Measurements from ENCODE around the gene MLLT10.

The MLLT10 gene

GRCh38 chr10:21742740-21743412 lies 208.8 kb downstream of the MLLT10 start:
- POLR2A ChIA-PET (ENCODE audit: low non-redundant PET): no interaction called here
- DNase-seq (ENCODE audit: low spot score): no peak
- no peak overlapping the region for H3K27ac ChIP-seq
- TF ChIP-seq, protein P1, sequence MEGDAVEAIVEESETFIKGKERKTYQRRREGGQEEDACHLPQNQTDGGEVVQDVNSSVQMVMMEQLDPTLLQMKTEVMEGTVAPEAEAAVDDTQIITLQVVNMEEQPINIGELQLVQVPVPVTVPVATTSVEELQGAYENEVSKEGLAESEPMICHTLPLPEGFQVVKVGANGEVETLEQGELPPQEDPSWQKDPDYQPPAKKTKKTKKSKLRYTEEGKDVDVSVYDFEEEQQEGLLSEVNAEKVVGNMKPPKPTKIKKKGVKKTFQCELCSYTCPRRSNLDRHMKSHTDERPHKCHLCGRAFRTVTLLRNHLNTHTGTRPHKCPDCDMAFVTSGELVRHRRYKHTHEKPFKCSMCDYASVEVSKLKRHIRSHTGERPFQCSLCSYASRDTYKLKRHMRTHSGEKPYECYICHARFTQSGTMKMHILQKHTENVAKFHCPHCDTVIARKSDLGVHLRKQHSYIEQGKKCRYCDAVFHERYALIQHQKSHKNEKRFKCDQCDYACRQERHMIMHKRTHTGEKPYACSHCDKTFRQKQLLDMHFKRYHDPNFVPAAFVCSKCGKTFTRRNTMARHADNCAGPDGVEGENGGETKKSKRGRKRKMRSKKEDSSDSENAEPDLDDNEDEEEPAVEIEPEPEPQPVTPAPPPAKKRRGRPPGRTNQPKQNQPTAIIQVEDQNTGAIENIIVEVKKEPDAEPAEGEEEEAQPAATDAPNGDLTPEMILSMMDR (conservative IDR thresholded peaks at IDR 0.05; ENCODE audit: low read depth): no peak
- CTCF ChIA-PET: no interaction called here

DNA sequence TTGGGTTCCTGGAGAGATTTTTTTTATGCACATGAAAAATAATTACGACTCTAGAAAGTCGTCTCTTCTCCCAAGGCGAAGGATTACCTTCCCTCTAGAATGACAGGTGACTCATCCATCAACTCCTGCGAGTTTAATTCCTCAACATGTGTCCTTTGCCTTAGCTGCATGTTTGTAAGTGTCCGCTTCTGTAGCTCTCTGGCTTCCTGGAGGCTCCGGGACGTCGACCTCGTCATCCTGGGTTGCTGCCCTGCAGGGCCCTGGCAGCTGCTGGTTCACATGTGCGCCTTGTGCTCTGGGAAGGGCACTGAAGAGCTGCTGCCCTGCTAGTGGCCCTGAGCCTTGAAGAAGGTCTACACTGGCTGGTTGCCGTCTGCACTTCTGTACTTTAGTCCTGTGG lies 210.2 kb downstream of the MLLT10 start:
- TF ChIP-seq, protein P1 (conservative IDR thresholded peaks at IDR 0.05; ENCODE audit: low read depth): no peak
- POLR2A ChIA-PET (ENCODE audit: low non-redundant PET): interaction anchor here (0.5 kb wide), 1 partner anchor 48 kb away, joined by 5 read pairs; no protein-coding TSS in a partner anchor
- CTCF ChIA-PET: interaction anchor here (0.8 kb wide), 1 partner anchor 87 kb away, joined by 3 read pairs; no protein-coding TSS in a partner anchor
- H3K27ac ChIP-seq: no peak overlapping the region
- no peak for DNase-seq (ENCODE audit: low spot score)

- TF ChIP-seq, protein P1 (conservative IDR thresholded peaks at IDR 0.05; ENCODE audit: low read depth): no peak
- DNase-seq (ENCODE audit: low spot score): no peak
- POLR2A ChIA-PET (ENCODE audit: low non-redundant PET): no interaction called here
- no peak overlapping the region for H3K27ac ChIP-seq
- CTCF ChIA-PET: interaction anchor here (0.6 kb wide), 1 partner anchor 208 kb away, joined by 4 read pairs; no protein-coding TSS in a partner anchor
These were observed 212.1 kb downstream of the MLLT10 start for GRCh38 chr10:21746118-21746517.

DNA sequence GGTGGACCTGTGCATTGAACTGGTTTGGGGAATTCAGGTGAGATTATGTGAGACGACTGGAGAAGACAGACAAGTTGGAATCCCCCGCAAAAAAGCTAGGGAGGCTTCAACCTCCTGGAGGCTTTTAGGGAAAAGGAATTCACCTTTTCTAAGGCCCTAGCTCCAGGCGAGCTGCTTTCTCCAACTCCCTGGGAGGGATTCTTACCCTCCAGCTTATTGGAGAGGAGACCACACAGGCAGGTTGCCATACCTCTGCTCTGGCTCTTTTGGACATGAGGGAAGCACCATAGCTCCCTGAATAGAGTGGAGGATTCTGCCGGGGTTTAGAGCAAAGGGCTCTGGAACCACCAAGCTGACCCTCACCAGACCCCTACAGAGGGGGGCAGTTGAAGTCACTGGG lies 213.8 kb downstream of the MLLT10 start:
- POLR2A ChIA-PET (ENCODE audit: low non-redundant PET): no interaction called here
- CTCF ChIA-PET: interaction anchor here (0.8 kb wide), 1 partner anchor 16 kb away, joined by 3 read pairs; no protein-coding TSS in a partner anchor
- DNase-seq (ENCODE audit: low spot score): no peak
- TF ChIP-seq, protein P1 (conservative IDR thresholded peaks at IDR 0.05; ENCODE audit: low read depth): no peak
- no peak overlapping the region for H3K27ac ChIP-seq

DNA sequence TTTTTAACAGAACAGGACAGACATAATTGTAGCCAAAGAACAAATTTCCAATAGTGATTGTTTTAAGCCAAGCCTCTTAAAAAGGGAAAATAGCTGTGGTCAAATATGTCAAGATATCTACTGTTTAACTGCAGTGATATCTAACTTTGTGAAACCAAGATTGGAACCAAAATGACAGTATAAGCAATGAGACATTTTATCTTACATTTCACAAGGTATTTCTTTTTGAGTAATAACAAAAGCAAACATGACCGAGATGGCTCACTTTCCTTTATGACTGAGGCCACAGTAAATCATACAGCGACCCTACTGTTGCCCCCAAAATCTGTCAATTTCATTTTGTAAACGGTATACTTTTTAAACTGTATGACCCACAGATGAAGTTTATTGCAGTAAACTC lies 215.8 kb downstream of the MLLT10 start:
- CTCF ChIA-PET: no interaction called here

DNA sequence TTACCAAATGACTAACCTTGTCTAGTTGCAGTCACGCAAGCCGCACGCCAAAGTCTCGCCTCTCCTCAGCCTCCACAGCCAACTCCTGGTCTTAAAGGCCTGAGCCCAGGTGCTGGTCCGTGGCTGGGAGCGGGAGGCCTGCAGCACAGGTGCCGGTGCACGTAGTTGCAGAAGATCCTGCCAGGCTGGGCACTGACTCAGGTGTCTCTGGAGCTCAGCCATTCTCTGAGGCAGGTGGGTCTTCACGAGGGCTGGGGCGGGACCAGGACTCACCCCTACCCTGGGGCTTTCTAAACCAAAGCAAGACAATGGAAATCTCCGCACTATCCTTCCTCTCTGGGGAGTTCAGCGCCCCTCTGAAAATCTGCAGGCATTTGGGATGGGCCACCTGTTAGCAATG lies 216.4 kb downstream of the MLLT10 start:
- CTCF ChIA-PET: no interaction called here
- H3K27ac ChIP-seq: no peak overlapping the region
- TF ChIP-seq, protein P1 (conservative IDR thresholded peaks at IDR 0.05; ENCODE audit: low read depth): no peak
- POLR2A ChIA-PET (ENCODE audit: low non-redundant PET): no interaction called here
- no peak for DNase-seq (ENCODE audit: low spot score)

More for the DNA sequence above, 215.8 kb downstream of the MLLT10 start:
- no peak for DNase-seq (ENCODE audit: low spot score)
- TF ChIP-seq, protein P1 (conservative IDR thresholded peaks at IDR 0.05; ENCODE audit: low read depth): no peak
- H3K27ac ChIP-seq: no peak overlapping the region
- POLR2A ChIA-PET (ENCODE audit: low non-redundant PET): no interaction called here

All from RWPE1 (cell line).